PC-3 (cell line): ENCODE results near the gene ANTXR2. TPM values are rescaled to one million over a fixed set of nuclear protein-coding genes. Genes with fewer than 3 reads are reported as not detected.
A peak's percentile ranks its signal among the peaks of the same experiment; 100 is the strongest.

Experiments used
- ATAC-seq: fragments of 200-7000 bp; cut with Tn5 transposase; 2 replicates; pipeline ENCODE4 v1.9.1; 2020; ENCODE audit warnings: mild to moderate bottlenecking, moderate library complexity
- BruUV-seq: library from RNA; stranded (reverse); fragments of 400-500 nt; replicated peaks from 2 replicates; lab custom pipeline; 2021; lab: Mats Ljungman, UMichigan
- CTCF ChIA-PET: fragments of 300-600 bp; sonication (Branson Sonifier 250); formaldehyde crosslinking; loops from one replicate; lab custom pipeline; 2022; ENCODE audit warnings: antibody characterized with exemption; lab: Charles Lee
- POLR2A ChIA-PET: fragments of 300-600 bp; sonication (Branson Sonifier 250); formaldehyde crosslinking; loops from one replicate; lab custom pipeline; 2022; ENCODE audit warnings: antibody characterized with exemption; ENCODE audit not compliant: unreplicated experiment; lab: Charles Lee
- DNase-seq: peaks from one replicate; pipeline ENCODE4 v3.0.0-alpha.2; 2015
- H2AFZ ChIP-seq: fragments of 300-600 bp; sonication (generic); 2 replicates; pipeline ENCODE4 v1.6.0; 2016; ENCODE audit warnings: antibody characterized with exemption, low read length
- H3F3A ChIP-seq: fragments of 300-600 bp; sonication (generic); one replicate; pipeline ENCODE4 v1.6.0; 2017; ENCODE audit warnings: antibody characterized with exemption, low read length, control low read depth, mild to moderate bottlenecking; ENCODE audit not compliant: unreplicated experiment
- H3K27ac ChIP-seq: fragments of 300-600 bp; sonication (generic); 2 replicates; pipeline ENCODE4 v1.5.1; 2016; ENCODE audit warnings: mild to moderate bottlenecking, low read length
- H3K27me3 ChIP-seq: fragments of 300-600 bp; sonication (generic); 2 replicates; pipeline ENCODE4 v1.6.1; 2016; ENCODE audit warnings: low read length, mixed read lengths
- H3K36me3 ChIP-seq: fragments of 300-600 bp; sonication (generic); 2 replicates; pipeline ENCODE4 v1.6.1; 2016; ENCODE audit warnings: low read depth, mixed run types, low read length, mixed read lengths
- H3K4me1 ChIP-seq: fragments of 300-600 bp; sonication (generic); 2 replicates; pipeline ENCODE4 v1.5.1; 2016; ENCODE audit warnings: low read length; ENCODE audit not compliant: insufficient read depth
- H3K4me2 ChIP-seq: fragments of 300-600 bp; sonication (generic); 2 replicates; pipeline ENCODE4 v1.6.0; 2016; ENCODE audit warnings: low read length
- H3K4me3 ChIP-seq: fragments of 300-600 bp; sonication (generic); 2 replicates; pipeline ENCODE4 v1.5.1; 2016; ENCODE audit warnings: mild to moderate bottlenecking, low read length, mixed read lengths
- H3K79me2 ChIP-seq: fragments of 300-600 bp; sonication (generic); 2 replicates; pipeline ENCODE4 v1.6.1; 2017; ENCODE audit warnings: low read length, mixed read lengths
- H3K9ac ChIP-seq: fragments of 300-600 bp; sonication (generic); 2 replicates; pipeline ENCODE4 v1.6.0; 2016; ENCODE audit warnings: mild to moderate bottlenecking, low read length
- H3K9me2 ChIP-seq: fragments of 300-600 bp; sonication (generic); replicated peaks from 2 replicates; pipeline ENCODE4 v1.6.1; 2016; ENCODE audit warnings: mixed run types, low read length, mixed read lengths
- H3K9me3 ChIP-seq: fragments of 300-600 bp; sonication (generic); 2 replicates; pipeline ENCODE4 v1.6.1; 2016; ENCODE audit warnings: low read length, mixed read lengths
- H4K20me1 ChIP-seq: fragments of 300-600 bp; sonication (generic); 2 replicates; pipeline ENCODE4 v1.6.1; 2016; ENCODE audit warnings: low read length, mixed read lengths
- EZH2 ChIP-seq: fragments of 300-600 bp; sonication (generic); IDR thresholded peaks from one replicate; pipeline ENCODE4 v1.6.1; 2017; ENCODE audit warnings: antibody characterized with exemption, mild to moderate bottlenecking, low read length; ENCODE audit not compliant: unreplicated experiment
- EZH2phosphoT487 ChIP-seq: fragments of 300-600 bp; sonication (generic); IDR thresholded peaks from 2 replicates; pipeline ENCODE4 v1.6.1; 2018; ENCODE audit warnings: mild to moderate bottlenecking, antibody characterized with exemption, low read length, borderline replicate concordance
- intact Hi-C: fragments of 100-400 bp; cut with micrococcal nuclease; formaldehyde crosslinking; loops from 2 replicates; pipeline ENCODE4 v1.9.0; 2023
- total RNA-seq: library from RNA; depleted of rRNA; stranded (reverse); fragments of >200 nt; gene quantifications from 2 replicates; pipeline ENCODE4 v1.2.3, GENCODE V29; 2014
- TF ChIP-seq, protein P1 (sequence below): fragments of 300-600 bp; sonication (generic); conservative IDR thresholded peaks from 2 replicates; pipeline ENCODE4 v1.5.1; 2017; ENCODE audit warnings: antibody characterized with exemption, low read depth, mild to moderate bottlenecking, low read length

ANTXR2 gene
- total RNA-seq, 1 experiment from 2014 or later = 43.9 TPM

DNA sequence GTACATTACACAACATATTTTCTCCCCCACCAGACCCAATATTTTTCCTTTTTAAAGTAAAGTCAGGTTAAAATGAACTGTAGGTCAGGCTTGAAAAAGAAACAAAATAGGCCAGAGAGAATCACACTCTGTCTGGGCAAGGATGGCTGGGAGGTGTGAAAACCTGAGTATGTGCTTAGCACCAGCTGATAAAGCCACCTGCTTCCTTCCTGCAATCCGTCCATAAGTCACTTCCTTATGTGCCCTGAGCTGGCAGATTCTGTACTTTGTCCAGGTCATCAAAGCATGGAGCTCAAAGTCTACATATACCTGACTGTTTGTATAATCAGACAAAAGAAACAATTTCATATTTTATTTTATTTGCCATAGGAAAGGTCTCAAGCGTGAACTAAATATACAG is 37.7 kb downstream of the ANTXR2 start:
- H3K27ac ChIP-seq = no peak overlapping the region
- POLR2A ChIA-PET = no interaction called here
- H4K20me1 ChIP-seq = no peaks in the 10 kb centered on the region
- peak; percentile 29; the same call in 1 of the 2 replicates for ATAC-seq
- no peak overlapping the region for H2AFZ ChIP-seq
- no peaks in the 10 kb centered on the region for H3F3A ChIP-seq
- H3K9ac ChIP-seq = no peak overlapping the region
- H3K4me2 ChIP-seq = no peak overlapping the region
- intact Hi-C loops = no loop called here
- H3K79me2 ChIP-seq = 0 out of 2 replicates have a peak, but pooled peaks cover 4% of the 10 kb centered on the region
- DNase-seq = no peak
- H3K9me2 ChIP-seq = no peaks in the 10 kb centered on the region
- H3K9me3 ChIP-seq = no peaks in the 10 kb centered on the region
- H3K27me3 ChIP-seq = no peaks in the 10 kb centered on the region
- TF ChIP-seq, protein P1, sequence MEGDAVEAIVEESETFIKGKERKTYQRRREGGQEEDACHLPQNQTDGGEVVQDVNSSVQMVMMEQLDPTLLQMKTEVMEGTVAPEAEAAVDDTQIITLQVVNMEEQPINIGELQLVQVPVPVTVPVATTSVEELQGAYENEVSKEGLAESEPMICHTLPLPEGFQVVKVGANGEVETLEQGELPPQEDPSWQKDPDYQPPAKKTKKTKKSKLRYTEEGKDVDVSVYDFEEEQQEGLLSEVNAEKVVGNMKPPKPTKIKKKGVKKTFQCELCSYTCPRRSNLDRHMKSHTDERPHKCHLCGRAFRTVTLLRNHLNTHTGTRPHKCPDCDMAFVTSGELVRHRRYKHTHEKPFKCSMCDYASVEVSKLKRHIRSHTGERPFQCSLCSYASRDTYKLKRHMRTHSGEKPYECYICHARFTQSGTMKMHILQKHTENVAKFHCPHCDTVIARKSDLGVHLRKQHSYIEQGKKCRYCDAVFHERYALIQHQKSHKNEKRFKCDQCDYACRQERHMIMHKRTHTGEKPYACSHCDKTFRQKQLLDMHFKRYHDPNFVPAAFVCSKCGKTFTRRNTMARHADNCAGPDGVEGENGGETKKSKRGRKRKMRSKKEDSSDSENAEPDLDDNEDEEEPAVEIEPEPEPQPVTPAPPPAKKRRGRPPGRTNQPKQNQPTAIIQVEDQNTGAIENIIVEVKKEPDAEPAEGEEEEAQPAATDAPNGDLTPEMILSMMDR = no peak
- TF ChIP-seq EZH2phosphoT487 (no peak), EZH2 (no peak)
- no TSS peak for BruUV-seq
- CTCF ChIA-PET = no interaction called here
- H3K36me3 ChIP-seq = peaks cover 26% of the 10 kb centered on the region
- H3K4me1 ChIP-seq = no peaks in the 10 kb centered on the region
- H3K4me3 ChIP-seq = no peak overlapping the region

DNA sequence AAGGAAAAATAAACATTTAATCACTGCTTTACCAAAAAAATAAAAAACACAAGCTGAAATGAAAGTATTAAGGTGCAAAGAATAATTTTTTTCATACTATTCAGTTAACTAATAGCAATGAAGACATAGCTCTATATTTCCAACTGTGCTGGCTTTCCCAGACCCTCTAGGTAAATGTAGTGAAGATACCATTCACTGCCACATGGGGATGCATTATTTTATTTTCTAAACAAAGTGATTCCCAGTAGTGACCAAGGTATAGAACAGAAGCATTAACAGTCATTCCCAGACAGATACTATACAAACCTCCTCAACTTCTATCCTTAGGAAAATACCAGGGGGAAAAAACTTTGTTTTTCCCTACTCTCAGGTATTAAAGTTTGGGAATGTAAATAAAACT is 39.4 kb downstream of the ANTXR2 start:
- TF ChIP-seq, protein P1 = peak; percentile 36; the same call in 1 of the 2 replicates
- TF ChIP-seq EZH2 = no peak
- TF ChIP-seq EZH2phosphoT487 = no peak
- Histone ChIP-seq H3K4me1 (no peaks in the 10 kb centered on the region), H3K27me3 (no peaks in the 10 kb centered on the region), H3K9me3 (no peaks in the 10 kb centered on the region), H3K9ac (no peak overlapping the region), H3K79me2 (no peaks in the 10 kb centered on the region), H3K4me3 (no peak overlapping the region), H3K27ac (no peak overlapping the region), H3K4me2 (no peak overlapping the region), H3K36me3 (peaks cover 30% of the 10 kb centered on the region), H2AFZ (no peak overlapping the region), H3K9me2 (no peaks in the 10 kb centered on the region), H4K20me1 (no peaks in the 10 kb centered on the region), H3F3A (no peaks in the 10 kb centered on the region)
- ChIA-PET CTCF (no interaction called here), POLR2A (no interaction called here)
- intact Hi-C loops = no loop called here
- BruUV-seq = no TSS peak
- ATAC-seq = no peak
- peak; percentile 12 for DNase-seq

DNA sequence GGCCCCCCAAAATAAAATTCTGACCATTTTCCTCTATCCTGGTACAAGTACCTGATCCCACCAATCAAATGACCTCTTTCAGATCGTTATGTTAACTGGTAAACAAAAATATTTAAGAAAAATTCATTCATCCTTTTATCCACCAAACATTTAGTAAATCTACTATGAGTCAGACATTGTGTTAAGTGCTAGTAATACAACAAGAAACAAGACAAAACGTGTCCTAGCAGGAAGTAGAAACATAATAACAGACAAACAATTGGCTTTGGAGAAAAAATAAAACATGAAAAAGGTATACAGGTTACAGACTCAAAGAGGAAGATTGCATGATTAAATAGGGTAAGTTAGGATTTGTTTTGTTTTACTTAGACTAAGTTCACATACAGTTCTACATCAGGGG is 43.7 kb downstream of the ANTXR2 start:
- TF ChIP-seq EZH2phosphoT487 (no peak), EZH2 (no peak)
- TF ChIP-seq, protein P1 = no peak
- intact Hi-C loops = loop anchor here (10.0 kb wide), 1 partner anchor 285 kb away; no protein-coding TSS in a partner anchor
- no peak overlapping the region for H3K4me2 ChIP-seq
- peaks cover 44% of the 10 kb centered on the region for H3K36me3 ChIP-seq
- H3K9ac ChIP-seq = no peak overlapping the region
- H3K9me2 ChIP-seq = no peaks in the 10 kb centered on the region
- no peaks in the 10 kb centered on the region for H4K20me1 ChIP-seq
- H3K27ac ChIP-seq = no peak overlapping the region
- no peak for DNase-seq
- H2AFZ ChIP-seq = no peak overlapping the region
- no peaks in the 10 kb centered on the region for H3K79me2 ChIP-seq
- H3F3A ChIP-seq = no peaks in the 10 kb centered on the region
- no peak overlapping the region for H3K4me3 ChIP-seq
- no peaks in the 10 kb centered on the region for H3K27me3 ChIP-seq
- ChIA-PET CTCF (no interaction called here), POLR2A (no interaction called here)
- no TSS peak for BruUV-seq
- H3K9me3 ChIP-seq = no peaks in the 10 kb centered on the region
- no peaks in the 10 kb centered on the region for H3K4me1 ChIP-seq
- ATAC-seq = no peak
